GM18499 (cell line): Measurements from ENCODE around the gene TBX4.
"Not testable (repeated sequence)": the region's sequence is repeated elsewhere in the genome, so short reads cannot be mapped to it uniquely, and the experiment has no call there.

Experiments used
- ATAC-seq: cut with Tn5 transposase; IDR thresholded peaks from one replicate; pipeline ENCODE4 v1.9.1; 2021; ENCODE audit warnings: moderate number of reproducible peaks; ENCODE audit not compliant: insufficient read depth, unreplicated experiment

TBX4 gene

GRCh38 chr17:61426482-61427304 is 25.5 kb upstream of the TBX4 start:
- ATAC-seq, result no peak

- ATAC-seq, result no peak
These were observed 24.7 kb upstream of the TBX4 start for GRCh38 chr17:61427567-61427966.

- no peak for ATAC-seq
These were observed 22.9 kb upstream of the TBX4 start for GRCh38 chr17:61429274-61429673.

GRCh38 chr17:61429831-61430230 is 22.4 kb upstream of the TBX4 start:
- ATAC-seq, result not testable (repeated sequence)

GRCh38 chr17:61431594-61432311 is 20.5 kb upstream of the TBX4 start:
- no peak for ATAC-seq

GRCh38 chr17:61436273-61436672 is 15.9 kb upstream of the TBX4 start:
- no peak for ATAC-seq

GRCh38 chr17:61436995-61437704 is 15.1 kb upstream of the TBX4 start:
- ATAC-seq, result no peak

- no peak for ATAC-seq
These were observed 11.5 kb upstream of the TBX4 start for GRCh38 chr17:61440697-61441096.

- not testable (repeated sequence) for ATAC-seq
These were observed 10.7 kb upstream of the TBX4 start for GRCh38 chr17:61441507-61441906.

- ATAC-seq, result no peak
These were observed 10.0 kb upstream of the TBX4 start for GRCh38 chr17:61442136-61442775.

- no peak for ATAC-seq
These were observed 9.2 kb upstream of the TBX4 start for GRCh38 chr17:61442878-61443474.

GRCh38 chr17:61443475-61443882 is 8.7 kb upstream of the TBX4 start:
- no peak for ATAC-seq

GRCh38 chr17:61444075-61444474 is 8.1 kb upstream of the TBX4 start:
- ATAC-seq, result no peak

- no peak for ATAC-seq
These were observed 7.4 kb upstream of the TBX4 start for GRCh38 chr17:61444831-61445230.

- no peak for ATAC-seq
These were observed 4.9 kb upstream of the TBX4 start for GRCh38 chr17:61447358-61447757.

- ATAC-seq, result no peak
These were observed 4.2 kb upstream of the TBX4 start for GRCh38 chr17:61448042-61448441.

GRCh38 chr17:61449140-61449539 is 3.1 kb upstream of the TBX4 start:
- not testable (repeated sequence) for ATAC-seq

- ATAC-seq, result no peak
These were observed 2.2 kb upstream of the TBX4 start for GRCh38 chr17:61449707-61450640.
